HepG2 (cell line): ENCODE data around the gene PCNT.

ENCODE experiments used
- BRF2 ChIP-seq: sonication (generic); formaldehyde crosslinking; IDR thresholded peaks from 2 replicates; pipeline ENCODE4 v1.8.1; 2022; ENCODE audit warnings: mild to moderate bottlenecking, missing genetic modification reagents
- CTCF ChIP-seq: sonication (generic); formaldehyde crosslinking; IDR thresholded peaks from 2 replicates; pipeline ENCODE4 v1.5.0; 2020; ENCODE audit warnings: mild to moderate bottlenecking, missing genetic modification reagents, moderate library complexity
- EZH2 ChIP-seq: conservative IDR thresholded peaks from 2 replicates; pipeline ENCODE4 v1.6.1; 2012; ENCODE audit warnings: mild to moderate bottlenecking, low read depth, low read length, moderate library complexity
- ISL2 ChIP-seq: sonication (generic); formaldehyde crosslinking; IDR thresholded peaks from 2 replicates; pipeline ENCODE4 v1.5.0; 2020; ENCODE audit warnings: missing genetic modification reagents
- JUN ChIP-seq: sonication (generic); formaldehyde crosslinking; IDR thresholded peaks from 2 replicates; pipeline ENCODE4 v1.4.0; 2020; ENCODE audit warnings: mild to moderate bottlenecking, missing genetic modification reagents

GRCh38 chr21:46491553-46491952, 167.6 kb downstream of the PCNT start:
- no peak for TF ChIP-seq EZH2
- no peak for TF ChIP-seq JUN (CRISPR knock-in tag)
- TF ChIP-seq BRF2 (CRISPR knock-in tag), result no peak
- TF ChIP-seq CTCF (CRISPR knock-in tag), result no peak
- no peak for TF ChIP-seq ISL2
